HG03432 (cell line): ENCODE measurements around the gene ASGR2.
"Not testable (repeated sequence)": the region's sequence is repeated elsewhere in the genome, so short reads cannot be mapped to it uniquely, and the experiment has no call there.

Experiments used
- ATAC-seq: cut with Tn5 transposase; IDR thresholded peaks from one replicate; pipeline ENCODE4 v1.9.1; 2021; ENCODE audit warnings: mild to moderate bottlenecking, moderate library complexity; ENCODE audit not compliant: unreplicated experiment

The ASGR2 gene

GRCh38 chr17:7126386-7126785, 11.8 kb upstream of the ASGR2 start:
- not testable (repeated sequence) for ATAC-seq

- no peak for ATAC-seq
These were observed 10.3 kb upstream of the ASGR2 start for GRCh38 chr17:7124923-7125322.

GRCh38 chr17:7123844-7124243, 9.2 kb upstream of the ASGR2 start:
- ATAC-seq, result no peak

- no peak for ATAC-seq
These were observed 7.8 kb upstream of the ASGR2 start for GRCh38 chr17:7122381-7122780.

- not testable (repeated sequence) for ATAC-seq
These were observed 6.0 kb upstream of the ASGR2 start for GRCh38 chr17:7120635-7121034.

- no peak for ATAC-seq
These were observed 5.5 kb upstream of the ASGR2 start for GRCh38 chr17:7120123-7120522.

GRCh38 chr17:7119314-7119713, 4.7 kb upstream of the ASGR2 start:
- no peak for ATAC-seq

GRCh38 chr17:7114875-7115614, 423 bp upstream of the ASGR2 start:
- no peak for ATAC-seq

GRCh38 chr17:7113273-7114071, 1.1 kb downstream of the ASGR2 start:
- ATAC-seq, result no peak

- no peak for ATAC-seq
These were observed 2.0 kb downstream of the ASGR2 start for GRCh38 chr17:7112510-7113108.

GRCh38 chr17:7111784-7112509, 2.7 kb downstream of the ASGR2 start:
- ATAC-seq, result no peak

- no peak for ATAC-seq
These were observed 3.9 kb downstream of the ASGR2 start for GRCh38 chr17:7110617-7111306.

GRCh38 chr17:7109461-7110322, 4.9 kb downstream of the ASGR2 start:
- no peak for ATAC-seq

- no peak for ATAC-seq
These were observed 5.6 kb downstream of the ASGR2 start for GRCh38 chr17:7108981-7109380.

GRCh38 chr17:7108560-7108925, 6.1 kb downstream of the ASGR2 start:
- no peak for ATAC-seq

- no peak for ATAC-seq
These were observed 6.6 kb downstream of the ASGR2 start for GRCh38 chr17:7107795-7108559.

- no peak for ATAC-seq
These were observed 7.4 kb downstream of the ASGR2 start for GRCh38 chr17:7107012-7107754.

- no peak for ATAC-seq
These were observed 12.2 kb downstream of the ASGR2 start for GRCh38 chr17:7102421-7102820.
